ENCODE results near the gene HTT.

- TF ChIP-seq CTCF (IDR thresholded peaks at IDR 0.05) (no peak), POLR2A (IDR thresholded peaks at IDR 0.05) (no peak)
These were observed 3.3 kb downstream of the HTT start for GRCh38 chr4:3077796-3078195.

Measured in adrenal gland (tissue), 5 donors.